Neural progenitor cell (in vitro differentiated cells): Measurements from ENCODE around the gene ITGB5. TPM values are rescaled to one million over a fixed set of nuclear protein-coding genes. Genes with fewer than 3 reads are reported as not detected.
A peak's percentile ranks its signal among the peaks of the same experiment; 100 is the strongest.

Experiments used
- DNase-seq: peaks from one replicate; pipeline ENCODE4 v3.0.0-alpha.2; 2016; ENCODE audit warnings: low spot score
- H2AFZ ChIP-seq: fragments of 200-600 bp; sonication (generic); replicated peaks from 2 replicates; pipeline ENCODE4 v1.6.1; 2016; ENCODE audit warnings: antibody characterized with exemption
- H3F3A ChIP-seq: fragments of 200-600 bp; sonication (generic); 2 replicates; pipeline ENCODE4 v1.6.1; 2016; ENCODE audit warnings: antibody characterized with exemption, low read depth
- H3K27ac ChIP-seq: fragments of 200-600 bp; sonication (generic); 2 replicates; pipeline ENCODE4 v1.5.1; 2016; ENCODE audit warnings: mild to moderate bottlenecking
- H3K27me3 ChIP-seq: fragments of 200-600 bp; sonication (generic); 2 replicates; pipeline ENCODE4 v1.6.1; 2016; ENCODE audit warnings: mild to moderate bottlenecking, moderate library complexity
- H3K36me3 ChIP-seq: fragments of 200-600 bp; sonication (generic); 2 replicates; pipeline ENCODE4 v1.5.1; 2016
- H3K4me1 ChIP-seq: fragments of 200-600 bp; sonication (generic); 2 replicates; pipeline ENCODE4 v1.6.1; 2016; ENCODE audit warnings: mixed run types
- H3K4me2 ChIP-seq: fragments of 200-600 bp; sonication (generic); 2 replicates; pipeline ENCODE4 v1.6.1; 2016
- H3K4me3 ChIP-seq: fragments of 200-600 bp; sonication (generic); 2 replicates; pipeline ENCODE4 v1.5.1; 2016
- H3K79me2 ChIP-seq: fragments of 200-600 bp; sonication (generic); 2 replicates; pipeline ENCODE4 v1.6.1; 2016; ENCODE audit warnings: low read depth
- H3K9ac ChIP-seq: fragments of 200-600 bp; sonication (generic); 2 replicates; pipeline ENCODE4 v1.6.1; 2016
- H3K9me3 ChIP-seq: fragments of 200-600 bp; sonication (generic); 2 replicates; pipeline ENCODE4 v1.5.1; 2016; ENCODE audit warnings: low read depth
- H4K20me1 ChIP-seq: fragments of 200-600 bp; sonication (generic); 2 replicates; pipeline ENCODE4 v1.6.1; 2016; ENCODE audit warnings: low read depth
- H3K27ac Mint-ChIP-seq: 3 replicates; pipeline ENCODE4 v1.8.0; 2021; ENCODE audit warnings: mixed read lengths
- H3K27me3 Mint-ChIP-seq: 2 replicates; pipeline ENCODE4 v1.8.0; 2022; ENCODE audit warnings: low read depth, mild to moderate bottlenecking, inconsistent platforms, moderate library complexity, mixed read lengths; ENCODE audit not compliant: insufficient read depth
- H3K36me3 Mint-ChIP-seq: 3 replicates; pipeline ENCODE4 v1.8.0; 2021; ENCODE audit warnings: mixed read lengths
- H3K4me1 Mint-ChIP-seq: 3 replicates; pipeline ENCODE4 v1.8.0; 2021; ENCODE audit warnings: mixed read lengths
- H3K4me3 Mint-ChIP-seq: 3 replicates; pipeline ENCODE4 v1.8.0; 2021; ENCODE audit warnings: mild to moderate bottlenecking, moderate library complexity, mixed read lengths
- H3K9me3 Mint-ChIP-seq: 3 replicates; pipeline ENCODE4 v1.8.0; 2020; ENCODE audit warnings: mixed read lengths
- EZH2 ChIP-seq: fragments of 200-600 bp; sonication (generic); IDR thresholded peaks from 2 replicates; pipeline ENCODE4 v1.6.1; 2017; ENCODE audit warnings: antibody characterized with exemption, mild to moderate bottlenecking, moderate library complexity
- EZH2phosphoT487 ChIP-seq: fragments of 200-600 bp; sonication (generic); IDR thresholded peaks from 2 replicates; pipeline ENCODE4 v1.6.1; 2017; ENCODE audit warnings: antibody characterized with exemption
- total RNA-seq: library from RNA; depleted of rRNA; stranded (reverse); fragments of >200 nt; gene quantifications from 2 replicates; pipeline ENCODE4 v1.2.3, GENCODE V29; 2015; ENCODE audit warnings: low replicate concordance
- TF ChIP-seq, protein P1 (sequence below): fragments of 200-600 bp; sonication (generic); IDR thresholded peaks from 2 replicates; pipeline ENCODE4 v1.5.1; 2017; ENCODE audit warnings: antibody characterized with exemption, mild to moderate bottlenecking

Gene ITGB5
- total RNA-seq, 1 donor from 2014 or later: 55.8 TPM

- peaks cover 2% of the 10 kb centered on the region for H3K27me3 Mint-ChIP-seq
Observed at GRCh38 chr3:124781476-124782376, 105.4 kb downstream of the ITGB5 start.

GRCh38 chr3:124780761-124781475 is 106.2 kb downstream of the ITGB5 start:
- Histone ChIP-seq H3K79me2 (no peaks in the 10 kb centered on the region), H3K27me3 (no peaks in the 10 kb centered on the region), H2AFZ (no peak overlapping the region), H3K9ac (no peak overlapping the region), H3K9me3 (no peaks in the 10 kb centered on the region), H3K4me3 (no peak overlapping the region), H3K27ac (no peak overlapping the region), H3K4me2 (no peak overlapping the region), H3K36me3 (no peaks in the 10 kb centered on the region), H3F3A (no peaks in the 10 kb centered on the region), H4K20me1 (peaks cover 9% of the 10 kb centered on the region), H3K4me1 (peaks cover 17% of the 10 kb centered on the region)
- H3K9me3 Mint-ChIP-seq: no peaks in the 10 kb centered on the region
- no peak overlapping the region for H3K4me3 Mint-ChIP-seq
- peaks cover 5% of the 10 kb centered on the region for H3K36me3 Mint-ChIP-seq
- H3K27ac Mint-ChIP-seq: peak overlapping the region; percentile 59
- DNase-seq: peak; percentile 69
- H3K27me3 Mint-ChIP-seq: peaks cover 2% of the 10 kb centered on the region
- no peak for TF ChIP-seq EZH2
- TF ChIP-seq, protein P1, sequence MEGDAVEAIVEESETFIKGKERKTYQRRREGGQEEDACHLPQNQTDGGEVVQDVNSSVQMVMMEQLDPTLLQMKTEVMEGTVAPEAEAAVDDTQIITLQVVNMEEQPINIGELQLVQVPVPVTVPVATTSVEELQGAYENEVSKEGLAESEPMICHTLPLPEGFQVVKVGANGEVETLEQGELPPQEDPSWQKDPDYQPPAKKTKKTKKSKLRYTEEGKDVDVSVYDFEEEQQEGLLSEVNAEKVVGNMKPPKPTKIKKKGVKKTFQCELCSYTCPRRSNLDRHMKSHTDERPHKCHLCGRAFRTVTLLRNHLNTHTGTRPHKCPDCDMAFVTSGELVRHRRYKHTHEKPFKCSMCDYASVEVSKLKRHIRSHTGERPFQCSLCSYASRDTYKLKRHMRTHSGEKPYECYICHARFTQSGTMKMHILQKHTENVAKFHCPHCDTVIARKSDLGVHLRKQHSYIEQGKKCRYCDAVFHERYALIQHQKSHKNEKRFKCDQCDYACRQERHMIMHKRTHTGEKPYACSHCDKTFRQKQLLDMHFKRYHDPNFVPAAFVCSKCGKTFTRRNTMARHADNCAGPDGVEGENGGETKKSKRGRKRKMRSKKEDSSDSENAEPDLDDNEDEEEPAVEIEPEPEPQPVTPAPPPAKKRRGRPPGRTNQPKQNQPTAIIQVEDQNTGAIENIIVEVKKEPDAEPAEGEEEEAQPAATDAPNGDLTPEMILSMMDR: no peak
- no peak for TF ChIP-seq EZH2phosphoT487
- peaks cover 18% of the 10 kb centered on the region for H3K4me1 Mint-ChIP-seq

More at GRCh38 chr3:124781476-124782376, 105.4 kb downstream of the ITGB5 start:
- peaks cover 4% of the 10 kb centered on the region for H3K36me3 Mint-ChIP-seq
- Histone ChIP-seq H3K4me1 (peaks cover 17% of the 10 kb centered on the region), H3K36me3 (no peaks in the 10 kb centered on the region), H3F3A (no peaks in the 10 kb centered on the region), H3K4me3 (no peak overlapping the region), H2AFZ (no peak overlapping the region), H3K4me2 (no peak overlapping the region), H3K27me3 (no peaks in the 10 kb centered on the region), H4K20me1 (peaks cover 9% of the 10 kb centered on the region), H3K27ac (no peak overlapping the region), H3K9me3 (no peaks in the 10 kb centered on the region), H3K79me2 (no peaks in the 10 kb centered on the region), H3K9ac (no peak overlapping the region)
- H3K4me3 Mint-ChIP-seq: no peak overlapping the region
- no peak for DNase-seq
- no peak for TF ChIP-seq EZH2phosphoT487
- no peak for TF ChIP-seq EZH2
- TF ChIP-seq, protein P1: no peak
- H3K9me3 Mint-ChIP-seq: no peaks in the 10 kb centered on the region
- H3K4me1 Mint-ChIP-seq: peaks cover 14% of the 10 kb centered on the region
- peak overlapping the region; percentile 21 for H3K27ac Mint-ChIP-seq

- no peaks in the 10 kb centered on the region for H3F3A ChIP-seq
- Mint-ChIP-seq H3K27ac (no peak overlapping the region), H3K4me3 (no peak overlapping the region), H3K27me3 (peaks cover 2% of the 10 kb centered on the region), H3K36me3 (peaks cover 4% of the 10 kb centered on the region), H3K9me3 (no peaks in the 10 kb centered on the region), H3K4me1 (peaks cover 18% of the 10 kb centered on the region)
- H3K9ac ChIP-seq: no peak overlapping the region
- H4K20me1 ChIP-seq: peaks cover 9% of the 10 kb centered on the region
- TF ChIP-seq EZH2 (no peak), EZH2phosphoT487 (no peak)
- TF ChIP-seq, protein P1: no peak
- no peak overlapping the region for H3K27ac ChIP-seq
- H3K27me3 ChIP-seq: no peaks in the 10 kb centered on the region
- no peak overlapping the region for H3K4me2 ChIP-seq
- H3K9me3 ChIP-seq: no peaks in the 10 kb centered on the region
- no peak for DNase-seq
- H2AFZ ChIP-seq: no peak overlapping the region
- no peaks in the 10 kb centered on the region for H3K79me2 ChIP-seq
- peaks cover 17% of the 10 kb centered on the region for H3K4me1 ChIP-seq
- no peak overlapping the region for H3K4me3 ChIP-seq
- H3K36me3 ChIP-seq: no peaks in the 10 kb centered on the region
Observed at GRCh38 chr3:124780356-124780755, 106.8 kb downstream of the ITGB5 start.
